Activated T-helper 9 cell treated with anti-CD3 and anti-CD28 coated beads, Interleukin-2, amount 50 U/mL, for 16 hours (primary cell): ENCODE results near the gene SART3.

Source experiments
- DNase-seq: peaks from one replicate; pipeline ENCODE4 v3.0.0-alpha.2; 2020; ENCODE audit warnings: low read depth

SART3 gene

DNA sequence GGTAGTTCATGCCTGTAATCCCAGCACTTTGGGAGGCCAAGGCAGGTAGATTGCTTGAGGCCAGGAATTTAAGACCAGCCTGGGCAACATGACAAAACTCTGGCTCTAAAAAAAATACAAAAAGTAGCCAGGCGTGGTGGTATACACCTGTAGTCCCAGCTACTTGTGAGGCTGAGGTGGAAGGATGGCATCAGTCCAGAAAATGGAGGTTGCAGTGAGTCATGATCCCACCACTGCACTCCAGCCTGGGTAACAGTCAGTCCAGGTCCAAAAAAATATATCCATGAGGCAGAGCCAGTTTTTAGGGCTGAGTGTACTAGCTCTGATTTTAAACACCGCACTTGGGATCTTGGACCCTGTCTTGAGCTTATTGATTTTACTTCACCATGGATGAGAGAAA lies 76.5 kb downstream of the SART3 start:
- DNase-seq = no peak

DNA sequence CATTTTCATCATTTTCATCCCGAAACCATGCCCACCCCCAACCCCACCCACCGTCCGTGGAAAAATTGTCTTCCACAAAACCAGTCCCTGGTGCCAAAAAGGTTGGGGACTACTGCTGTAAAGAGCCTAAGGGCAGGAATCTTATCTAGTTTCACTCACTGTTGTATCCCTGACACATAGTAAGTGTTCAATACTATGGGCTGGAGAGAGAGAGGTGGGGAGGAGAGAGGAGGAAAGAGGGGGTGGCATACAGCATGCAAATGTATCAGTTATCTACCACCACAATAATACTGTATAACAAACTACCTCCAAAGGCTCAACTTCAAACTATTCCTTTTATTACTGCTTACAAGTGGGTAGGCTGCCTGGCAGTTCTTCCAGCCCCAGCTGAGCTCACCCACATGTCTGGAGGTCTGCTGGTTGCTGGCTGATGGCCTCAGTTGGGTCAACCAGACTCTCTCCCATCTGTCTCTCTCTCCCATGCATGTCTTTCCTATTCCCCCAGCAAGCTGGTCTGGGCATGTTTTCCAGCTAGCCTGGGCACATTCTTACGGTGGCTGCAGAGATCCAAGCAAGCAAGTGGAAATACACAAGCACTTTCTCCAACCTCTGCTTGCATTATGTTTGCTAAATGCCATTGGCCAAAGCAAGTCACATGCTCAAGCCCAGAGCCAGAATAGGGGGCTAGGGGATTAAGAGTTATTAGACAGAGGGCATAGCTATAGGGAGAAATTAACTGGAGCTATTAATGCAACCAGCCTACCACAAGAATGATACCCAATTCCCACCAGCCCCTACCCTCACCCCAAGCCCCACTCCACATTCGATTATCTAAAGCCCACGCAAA lies 77.5 kb downstream of the SART3 start:
- no peak for DNase-seq

DNA sequence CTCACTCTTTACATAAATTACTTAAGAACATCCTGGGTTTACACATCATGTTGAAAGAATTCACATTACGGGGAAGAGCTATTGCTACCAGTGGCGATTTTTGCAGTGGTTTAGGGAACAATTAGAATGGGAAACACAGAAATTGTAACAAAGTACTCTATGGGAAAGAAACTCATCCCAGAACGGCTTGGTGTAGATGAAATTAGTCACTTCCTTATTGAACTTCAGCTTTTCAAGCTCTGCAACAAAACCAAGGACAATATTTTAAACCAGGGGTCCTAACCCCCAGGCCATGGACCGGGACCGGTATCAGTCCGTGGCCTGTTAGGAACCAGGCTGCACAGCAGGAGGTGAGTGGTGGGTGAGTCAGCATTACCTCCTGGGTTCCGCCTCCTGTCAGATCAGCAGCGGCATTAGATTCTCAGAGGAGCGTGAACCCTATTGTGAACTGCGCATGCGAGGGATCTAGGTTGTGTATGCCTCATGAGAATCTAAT lies 78.2 kb downstream of the SART3 start:
- DNase-seq = no peak

DNA sequence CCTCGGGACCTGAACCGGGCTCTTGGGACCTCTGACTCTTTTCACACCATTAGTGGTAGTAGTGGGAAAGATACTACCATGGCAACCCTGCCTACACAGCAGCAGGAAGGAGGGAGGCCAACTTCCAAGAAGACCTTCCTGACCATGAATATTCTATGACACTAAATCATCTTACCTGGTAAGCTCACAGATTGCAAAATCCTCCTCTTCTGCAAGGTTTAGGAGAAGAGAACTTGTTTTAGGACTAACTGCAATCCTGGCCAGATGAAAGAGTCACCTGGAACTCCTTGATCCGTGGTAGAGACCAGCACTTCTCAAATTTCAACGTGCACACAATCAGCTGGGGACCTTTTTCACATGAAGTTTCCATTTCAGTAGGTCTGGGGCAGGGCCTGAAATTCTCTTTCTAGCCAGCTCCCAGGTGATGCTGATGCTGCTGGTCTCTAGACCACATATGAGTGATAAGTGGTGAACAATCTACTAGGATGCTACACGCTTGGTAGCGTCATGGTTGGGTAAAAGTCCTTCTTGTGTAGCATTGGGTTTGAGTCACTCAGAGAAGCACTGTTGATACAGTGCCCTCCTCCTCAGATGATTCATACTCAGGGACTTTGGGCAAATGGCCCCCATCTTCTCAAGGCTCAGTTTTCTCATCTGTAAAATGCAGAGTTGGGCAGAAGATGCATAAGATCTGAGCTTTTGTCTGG lies 81.5 kb downstream of the SART3 start:
- DNase-seq = no peak

DNA sequence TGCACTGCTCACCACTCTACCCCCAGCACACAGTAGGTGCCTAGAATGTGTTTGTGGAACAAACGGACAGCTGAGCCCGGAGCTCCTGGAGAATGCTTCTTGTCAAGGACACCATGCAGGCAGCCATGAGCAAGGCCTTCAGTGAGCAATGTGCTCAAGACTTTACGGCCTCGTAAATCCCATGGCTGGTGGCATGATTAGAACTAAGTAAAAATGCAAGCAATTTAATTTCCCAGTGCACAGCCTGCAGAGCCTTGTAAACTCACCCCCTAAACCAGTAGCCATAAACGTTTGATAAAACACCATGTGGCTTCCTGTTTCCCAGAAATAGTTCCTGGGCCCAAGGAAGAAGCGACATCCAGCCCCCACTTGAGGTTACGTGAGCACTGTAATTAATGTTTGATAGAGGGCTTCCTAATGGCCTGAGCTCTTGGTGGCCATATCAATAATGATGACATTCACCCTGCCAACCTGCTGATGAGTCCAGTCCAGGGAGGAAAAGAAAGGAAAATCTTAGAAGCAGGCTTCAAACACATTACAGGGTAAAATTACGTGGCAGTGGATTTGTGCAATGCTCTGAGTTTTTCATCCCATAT lies 82.3 kb downstream of the SART3 start:
- DNase-seq = no peak

DNA sequence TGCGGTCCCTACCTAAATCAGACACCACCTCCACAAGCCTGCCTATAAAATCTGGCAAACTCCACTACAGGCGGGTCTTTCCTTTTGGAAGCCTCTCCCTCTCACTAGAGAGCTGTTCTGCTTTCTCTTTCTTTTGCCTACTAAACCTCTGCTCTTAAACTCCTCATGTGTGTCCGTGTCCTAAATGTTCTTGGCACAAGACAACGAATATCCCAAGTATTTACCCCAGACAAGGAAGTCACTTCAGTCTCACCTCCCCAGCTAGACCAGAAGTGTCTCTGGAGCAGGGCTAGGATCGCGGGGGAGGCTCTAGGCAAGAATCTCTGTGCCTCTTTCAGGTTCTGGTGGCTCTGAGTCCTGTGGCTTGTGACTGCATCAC lies 83.1 kb downstream of the SART3 start:
- DNase-seq = no peak

DNA sequence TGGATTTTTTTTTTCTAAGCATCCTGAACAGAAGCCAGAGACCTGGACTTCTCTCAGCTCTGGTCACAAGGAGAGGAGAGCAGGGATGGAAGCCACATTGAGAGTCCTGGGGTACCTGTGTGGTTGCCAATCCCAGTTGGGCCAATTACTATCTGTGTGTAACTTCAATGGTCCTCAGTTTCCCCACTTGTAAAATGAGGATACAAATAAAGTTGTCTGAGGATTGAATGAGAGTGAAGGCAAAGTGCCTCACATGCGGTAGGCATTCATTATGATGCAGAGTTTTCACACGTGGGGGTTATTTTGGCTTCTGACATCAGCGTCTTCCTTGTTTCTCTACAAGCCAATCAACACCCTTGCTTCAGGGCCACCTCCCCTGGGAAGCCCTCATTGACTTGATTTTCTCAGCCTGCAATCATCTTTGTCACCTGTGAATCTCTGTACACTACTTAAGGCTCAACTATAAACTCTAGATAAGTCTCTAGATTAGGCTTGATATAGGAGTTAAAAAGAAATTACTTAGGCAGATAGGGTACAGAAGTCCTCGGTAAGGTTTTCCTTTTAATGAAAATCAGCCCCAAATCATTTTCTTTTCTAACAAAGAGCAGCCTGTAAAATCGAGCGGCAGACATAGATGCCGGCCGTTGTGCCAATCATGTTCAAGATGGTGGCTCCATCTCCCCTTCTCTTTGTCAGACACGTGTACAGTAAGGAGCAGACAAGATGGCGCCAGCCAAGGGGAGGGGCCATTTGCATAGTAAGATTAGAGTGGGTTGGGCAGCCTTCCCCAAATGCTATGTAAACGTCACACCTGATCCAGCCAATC lies 83.7 kb downstream of the SART3 start:
- DNase-seq = no peak

DNA sequence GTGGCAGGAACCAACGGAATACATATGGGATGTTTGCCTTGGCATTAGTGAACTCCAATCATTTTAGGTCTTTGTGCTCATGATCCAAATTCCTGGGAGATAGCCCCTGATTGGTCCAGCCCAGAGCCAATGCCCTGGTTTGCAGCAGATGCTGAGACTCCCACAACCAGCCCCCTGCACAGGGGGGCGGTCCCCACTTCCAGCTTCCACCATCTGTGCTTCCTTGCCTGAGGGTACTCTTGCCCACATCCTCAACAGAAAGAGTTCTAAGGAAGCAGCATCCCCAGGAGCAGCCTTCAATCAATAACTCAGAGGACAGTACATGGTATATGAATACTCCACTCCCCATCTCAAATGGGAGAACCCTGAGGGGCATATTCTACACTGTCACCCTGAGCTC lies 85.6 kb downstream of the SART3 start:
- DNase-seq = no peak

DNA sequence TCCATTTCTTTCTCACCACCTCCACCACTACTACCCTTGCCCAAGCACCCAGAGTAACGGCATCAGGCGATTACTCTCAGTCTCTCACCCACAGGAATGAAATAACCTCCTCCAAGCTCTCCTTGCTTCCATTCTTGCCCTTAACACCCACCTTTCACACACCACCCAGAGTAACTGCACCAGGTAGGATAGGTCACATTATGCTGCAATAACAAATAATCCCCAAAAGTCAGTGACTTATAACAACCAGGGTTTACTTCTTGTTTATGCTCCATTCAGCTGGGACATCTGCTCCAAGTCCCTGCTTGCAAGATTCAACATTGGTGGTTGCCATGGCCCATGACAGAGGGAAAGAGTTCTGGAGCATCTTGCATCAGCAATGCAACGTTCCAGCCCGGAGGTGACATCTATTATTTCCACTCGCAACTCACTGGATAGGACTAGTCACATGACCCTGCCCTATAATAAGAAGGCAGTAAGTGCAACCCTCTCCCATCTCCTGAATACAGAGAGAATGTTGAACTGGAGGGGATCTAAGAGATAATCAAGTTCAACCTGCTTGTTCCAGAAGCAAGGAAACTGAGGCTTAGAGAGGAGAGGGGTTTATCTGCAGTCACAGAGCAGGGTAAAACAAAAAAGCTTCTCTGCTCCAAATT lies 87.4 kb downstream of the SART3 start:
- no peak for DNase-seq
